ENCODE measurements around the gene RALGAPA2.

DNA sequence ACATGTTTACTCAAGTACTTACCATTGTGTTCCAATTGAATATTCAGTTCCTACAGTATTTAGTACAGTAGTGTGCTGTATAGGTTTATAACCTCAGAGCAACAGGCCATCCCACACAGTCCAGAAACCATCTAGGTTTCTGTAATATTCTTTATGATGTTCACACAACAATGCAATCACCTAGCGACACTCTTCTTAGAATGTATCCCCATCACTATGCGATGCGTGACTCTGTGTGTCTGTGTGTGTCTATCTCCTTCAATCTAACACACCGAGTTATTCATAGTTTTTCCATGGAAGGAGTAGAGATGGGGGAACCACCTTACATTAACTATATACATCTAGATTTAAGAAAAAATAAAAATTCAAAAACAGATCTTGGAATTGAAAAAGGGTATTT, 182.8 kb downstream of the RALGAPA2 start:
- TF ChIP-seq, protein P1, sequence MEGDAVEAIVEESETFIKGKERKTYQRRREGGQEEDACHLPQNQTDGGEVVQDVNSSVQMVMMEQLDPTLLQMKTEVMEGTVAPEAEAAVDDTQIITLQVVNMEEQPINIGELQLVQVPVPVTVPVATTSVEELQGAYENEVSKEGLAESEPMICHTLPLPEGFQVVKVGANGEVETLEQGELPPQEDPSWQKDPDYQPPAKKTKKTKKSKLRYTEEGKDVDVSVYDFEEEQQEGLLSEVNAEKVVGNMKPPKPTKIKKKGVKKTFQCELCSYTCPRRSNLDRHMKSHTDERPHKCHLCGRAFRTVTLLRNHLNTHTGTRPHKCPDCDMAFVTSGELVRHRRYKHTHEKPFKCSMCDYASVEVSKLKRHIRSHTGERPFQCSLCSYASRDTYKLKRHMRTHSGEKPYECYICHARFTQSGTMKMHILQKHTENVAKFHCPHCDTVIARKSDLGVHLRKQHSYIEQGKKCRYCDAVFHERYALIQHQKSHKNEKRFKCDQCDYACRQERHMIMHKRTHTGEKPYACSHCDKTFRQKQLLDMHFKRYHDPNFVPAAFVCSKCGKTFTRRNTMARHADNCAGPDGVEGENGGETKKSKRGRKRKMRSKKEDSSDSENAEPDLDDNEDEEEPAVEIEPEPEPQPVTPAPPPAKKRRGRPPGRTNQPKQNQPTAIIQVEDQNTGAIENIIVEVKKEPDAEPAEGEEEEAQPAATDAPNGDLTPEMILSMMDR (IDR thresholded peaks at IDR 0.05), result no peak
- TF ChIP-seq POLR2A (IDR thresholded peaks at IDR 0.05), result no peak
